DMS 273 treated with DMSO at 0.1 percent for 48 hours (cell line): Measurements from ENCODE around the gene ARRDC2.

Source experiments
- DNase-seq: peaks from one replicate; lab custom pipeline; 2025; lab: John Stamatoyannopoulos, UW

The ARRDC2 gene

GRCh38 chr19:18058208-18059009, 50.4 kb downstream of the ARRDC2 start:
- DNase-seq, result peak; percentile 72

DNA sequence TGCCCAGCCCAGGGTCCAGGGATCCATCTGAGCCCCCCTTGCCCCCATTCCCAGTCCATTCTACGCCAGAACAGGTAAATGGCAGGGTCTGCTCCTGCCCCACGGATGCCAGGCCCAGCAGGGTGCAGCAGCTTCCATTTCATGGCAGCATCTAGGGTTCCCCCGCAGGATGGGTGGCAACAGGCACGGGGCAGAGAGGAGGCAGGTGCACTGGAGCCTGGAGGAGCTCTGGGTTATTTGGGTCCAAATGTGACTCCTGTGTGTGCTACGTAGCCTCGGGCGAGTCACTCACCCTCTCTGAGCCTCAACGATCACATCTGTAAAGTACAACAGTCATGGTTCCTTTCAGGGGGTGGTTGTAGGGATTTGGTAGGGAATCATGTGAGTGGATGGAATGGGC, 51.3 kb downstream of the ARRDC2 start:
- DNase-seq, result no peak

DNA sequence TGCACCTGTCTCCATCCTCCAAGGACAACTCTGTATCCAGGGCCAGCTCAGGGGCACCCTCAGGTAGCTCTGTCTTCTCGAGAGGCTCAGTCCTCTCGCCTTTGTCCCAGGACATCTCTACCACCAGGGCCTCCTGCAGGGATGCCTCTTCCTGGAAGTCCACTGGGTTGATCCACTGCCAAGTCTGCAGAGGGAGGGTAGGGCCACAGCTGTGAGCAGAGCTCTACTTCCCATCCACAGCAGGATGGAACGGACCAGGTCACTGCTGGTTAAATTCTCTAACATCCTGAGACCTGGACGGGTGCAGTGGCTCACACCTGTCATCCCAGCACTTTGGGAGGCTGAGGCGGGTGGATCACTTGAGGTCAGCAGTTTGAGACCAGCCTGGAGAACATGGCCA, 51.9 kb downstream of the ARRDC2 start:
- DNase-seq, result no peak

DNA sequence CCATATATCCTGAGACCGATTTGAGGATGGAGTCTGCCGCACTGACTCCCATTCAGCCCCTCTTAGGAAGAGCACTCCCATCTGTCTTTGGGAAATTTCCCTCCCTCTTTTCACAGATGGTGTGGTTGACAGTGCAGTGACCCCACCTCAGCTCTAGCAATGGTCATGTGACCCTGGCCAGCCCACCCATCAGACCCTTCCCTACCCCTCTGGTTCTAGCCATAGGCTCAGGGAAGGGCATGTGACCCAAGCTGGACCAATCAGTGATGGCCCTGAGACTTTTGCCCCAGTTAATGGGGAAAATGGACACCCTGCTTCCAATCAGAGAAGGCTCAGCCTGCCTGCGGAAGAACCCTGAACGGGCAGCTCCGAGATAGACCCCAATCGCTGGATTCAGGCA, 52.5 kb downstream of the ARRDC2 start:
- no peak for DNase-seq

- DNase-seq, result no peak
These were observed 54.1 kb downstream of the ARRDC2 start for GRCh38 chr19:18062028-18062427.

DNA sequence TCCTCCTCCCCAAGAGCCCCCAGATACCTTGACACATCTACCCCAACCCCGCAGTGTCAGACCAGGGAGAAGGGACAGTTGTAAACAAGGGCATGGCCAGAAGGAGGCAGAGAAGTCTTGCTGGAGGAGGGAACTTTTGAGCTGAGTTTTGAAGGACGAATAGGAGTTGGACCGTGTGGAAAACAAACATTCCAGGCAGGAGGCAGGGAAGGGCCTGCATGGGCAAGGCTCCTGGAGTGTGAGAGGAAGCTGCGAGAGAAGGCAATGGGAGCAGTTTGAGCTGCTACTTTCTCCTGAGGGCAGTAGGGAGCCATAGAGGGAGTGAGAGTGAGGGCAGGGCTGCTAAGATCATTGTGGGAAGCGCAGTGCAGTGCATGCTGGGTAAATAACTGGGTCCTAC, 55.5 kb downstream of the ARRDC2 start:
- DNase-seq, result no peak
